G401.6 (cell line): ENCODE measurements around the gene REC114.
"Not testable (repeated sequence)": the region's sequence is repeated elsewhere in the genome, so short reads cannot be mapped to it uniquely, and the experiment has no call there.

Source experiments
- FAIRE-seq: peaks from 2 replicates; lab custom pipeline; 2012; peaks lifted over from hg19 to GRCh38; lab: Jason Lieb, UNC

The REC114 gene

DNA sequence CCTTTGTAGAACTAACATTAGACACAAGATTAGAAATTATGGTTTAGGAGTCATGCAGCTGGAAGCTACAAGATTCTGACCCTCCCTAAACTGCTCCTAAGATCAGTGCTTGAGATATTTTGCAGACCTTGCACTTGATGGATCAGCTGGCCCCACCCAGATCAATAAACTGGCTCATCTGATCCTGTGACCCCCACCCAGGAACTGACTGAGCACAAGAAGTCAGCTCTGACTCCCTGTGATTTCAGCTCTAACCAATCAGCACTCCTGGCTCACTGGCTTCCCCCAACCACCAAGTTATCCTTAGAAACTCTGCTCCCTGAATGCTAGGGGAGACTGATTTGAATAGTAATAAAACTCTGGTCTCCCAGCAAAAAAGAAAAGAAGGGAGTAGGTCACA lies 134.6 kb downstream of the REC114 start:
- not testable (repeated sequence) for FAIRE-seq

DNA sequence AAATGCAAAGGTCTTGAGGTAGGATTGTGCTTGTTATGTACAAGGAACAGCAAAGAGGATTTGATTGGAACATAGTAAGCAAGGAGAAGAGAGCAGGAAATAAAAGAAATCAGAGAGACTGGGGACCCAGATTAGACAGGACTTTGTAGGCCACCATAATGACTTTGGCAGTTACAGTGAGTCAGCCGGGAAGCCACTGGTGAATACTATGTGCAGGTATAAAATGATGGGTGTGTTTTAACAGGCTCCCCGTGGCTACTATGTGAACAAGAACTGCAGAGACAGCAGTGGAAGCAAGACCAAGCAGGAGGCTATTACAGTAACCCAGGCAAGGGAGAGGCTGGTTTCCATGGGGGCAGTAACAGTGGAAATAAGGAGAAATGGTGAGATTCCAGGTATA lies 135.1 kb downstream of the REC114 start:
- FAIRE-seq: no peak

DNA sequence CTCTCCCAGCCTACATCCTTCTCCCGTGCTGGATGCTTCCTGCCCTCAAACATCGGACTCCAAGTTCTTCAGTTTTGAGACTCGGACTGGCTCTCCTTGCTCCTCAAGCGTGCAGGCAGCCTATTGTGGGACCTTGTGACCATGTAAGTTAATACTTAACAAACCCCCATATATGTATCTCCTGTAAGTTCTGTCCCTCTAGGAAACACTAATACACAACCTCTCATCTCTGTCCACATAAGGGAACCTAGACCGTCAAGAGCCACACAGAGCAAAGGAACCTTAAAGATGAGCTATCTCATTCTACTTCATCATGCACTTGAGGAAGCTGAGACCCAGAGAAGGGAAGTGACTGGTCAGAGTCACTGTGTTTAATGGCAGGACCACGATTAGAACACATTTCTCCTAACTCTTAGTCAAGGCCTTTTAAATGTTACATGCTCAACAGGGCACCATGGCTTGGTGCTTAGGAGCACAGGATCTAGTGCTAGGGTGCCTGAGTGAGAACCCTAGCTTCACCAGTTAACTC lies 140.0 kb downstream of the REC114 start:
- no peak for FAIRE-seq

DNA sequence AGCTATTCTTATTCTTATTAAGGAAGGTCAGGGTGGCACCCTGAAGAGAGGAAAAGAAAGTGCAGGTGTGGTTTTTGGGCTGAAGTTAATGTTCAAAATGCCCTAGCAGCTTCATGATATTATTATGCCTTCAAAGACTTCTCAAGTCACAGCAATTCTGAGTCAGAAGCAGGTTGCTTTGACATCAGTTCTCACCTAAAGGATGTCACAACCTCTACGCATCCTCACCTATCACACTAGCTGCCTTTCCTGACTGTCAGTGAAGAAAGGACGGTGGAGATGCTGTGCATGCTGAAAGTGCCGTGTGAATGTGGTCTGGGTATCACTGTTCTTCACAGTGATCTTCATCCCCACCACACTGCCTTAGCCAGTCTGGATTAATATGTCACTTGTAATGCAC lies 140.6 kb downstream of the REC114 start:
- FAIRE-seq: no peak

DNA sequence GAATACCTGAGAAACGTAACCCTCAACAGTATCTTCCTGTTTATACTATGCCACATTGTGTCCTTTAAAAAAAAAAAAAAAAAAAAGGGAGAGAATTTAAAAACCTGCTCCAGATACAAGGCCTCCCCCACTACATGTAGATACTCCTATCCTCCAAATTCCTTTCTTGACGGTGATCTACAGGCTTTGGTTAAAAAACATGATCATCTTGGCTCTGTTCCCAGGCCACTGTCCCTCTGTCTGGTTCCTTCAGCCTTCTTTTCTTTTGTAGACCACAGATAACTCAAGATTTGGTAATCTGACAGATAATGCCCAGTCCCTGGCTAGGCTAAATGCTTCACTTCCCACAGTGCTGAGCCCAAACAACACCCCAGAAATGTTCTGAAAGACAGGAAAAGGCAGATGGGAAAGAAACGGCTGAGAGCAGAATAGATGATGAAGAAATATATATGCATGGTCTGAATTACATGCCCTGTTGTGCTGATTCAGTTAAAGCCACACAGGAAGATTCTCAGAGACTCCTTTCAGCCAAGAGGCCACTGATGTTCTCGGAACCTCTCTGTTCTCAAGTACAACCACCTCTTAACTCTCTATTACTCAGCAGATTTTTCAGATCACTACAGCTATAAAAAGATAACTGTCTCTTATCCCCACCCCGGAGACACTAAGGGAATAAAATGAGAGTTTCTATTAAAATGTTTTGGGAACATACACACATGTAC lies 141.9 kb downstream of the REC114 start:
- no peak for FAIRE-seq

DNA sequence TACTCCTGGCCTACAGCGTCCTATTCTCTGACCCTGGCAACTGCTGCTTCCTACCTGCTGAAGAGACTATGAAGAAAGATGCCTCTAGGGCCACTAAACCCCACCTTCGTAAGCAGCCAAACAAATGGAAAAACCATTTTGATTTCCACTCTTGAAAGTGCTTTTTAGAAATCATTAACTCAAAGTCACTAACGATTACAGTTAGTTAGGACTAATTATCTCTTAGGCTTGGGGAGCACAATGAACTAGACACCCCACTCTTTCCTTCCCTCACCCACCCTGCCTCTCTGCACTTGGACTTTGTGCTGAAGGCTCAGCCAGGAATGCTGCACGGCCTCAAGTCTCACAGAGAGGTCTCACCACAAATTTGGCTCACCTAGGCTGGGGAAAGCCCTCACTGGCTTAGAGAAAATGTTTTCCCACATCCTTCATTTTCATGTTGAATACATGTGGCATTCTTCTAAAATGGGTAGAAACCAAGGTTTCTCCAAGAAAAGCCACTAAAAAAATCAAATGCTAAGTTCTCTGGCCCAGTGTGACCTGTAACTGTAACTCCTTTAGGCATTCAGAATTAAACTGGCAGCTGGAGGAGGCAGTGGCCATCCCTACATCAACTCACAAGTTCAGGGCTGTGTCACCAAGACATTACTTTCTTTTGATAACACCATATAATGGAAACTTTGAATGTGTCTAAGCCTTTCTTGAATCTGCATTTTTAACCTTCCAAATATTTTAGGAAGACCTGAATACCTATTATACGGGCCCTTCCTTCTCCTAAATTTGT lies 143.1 kb downstream of the REC114 start:
- no peak for FAIRE-seq

DNA sequence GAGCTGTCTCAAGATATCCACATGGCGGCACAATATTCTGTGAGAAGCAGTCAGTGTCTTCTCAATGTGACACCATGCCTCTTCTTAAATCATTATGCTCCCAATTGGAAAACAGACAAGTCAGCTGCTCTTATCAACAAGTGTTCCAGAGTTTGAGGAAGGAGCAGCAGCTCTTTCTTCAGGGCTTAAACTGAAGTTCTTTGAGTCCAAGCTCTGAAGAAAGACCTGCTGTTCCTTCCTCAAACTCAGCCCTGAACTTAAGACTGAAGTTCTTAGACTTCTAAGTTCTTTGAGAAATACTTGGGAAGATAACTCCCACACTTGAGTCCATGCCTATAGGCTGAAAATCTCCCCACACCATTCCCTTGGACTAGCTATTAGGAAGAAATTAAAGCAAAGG lies 146.8 kb downstream of the REC114 start:
- no peak for FAIRE-seq

DNA sequence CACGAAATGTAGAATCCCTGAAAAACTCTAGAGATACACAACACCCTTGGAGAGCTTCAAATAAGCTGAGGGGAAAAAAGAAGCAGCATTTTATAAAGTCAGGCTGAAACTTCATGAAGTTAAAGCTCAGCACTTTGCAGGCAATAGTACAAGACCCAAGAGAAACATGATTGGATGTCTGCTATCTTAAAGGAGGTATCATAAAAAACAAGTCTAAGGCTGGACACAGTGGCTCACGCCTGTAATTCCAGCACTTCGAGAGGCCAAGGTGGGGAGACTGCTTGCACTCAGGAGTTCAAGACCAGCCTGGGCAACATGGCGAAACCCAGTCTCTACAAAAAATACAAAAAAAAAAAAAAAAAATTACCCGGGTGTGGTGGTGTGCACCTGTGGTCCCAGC lies 147.3 kb downstream of the REC114 start:
- FAIRE-seq: no peak

DNA sequence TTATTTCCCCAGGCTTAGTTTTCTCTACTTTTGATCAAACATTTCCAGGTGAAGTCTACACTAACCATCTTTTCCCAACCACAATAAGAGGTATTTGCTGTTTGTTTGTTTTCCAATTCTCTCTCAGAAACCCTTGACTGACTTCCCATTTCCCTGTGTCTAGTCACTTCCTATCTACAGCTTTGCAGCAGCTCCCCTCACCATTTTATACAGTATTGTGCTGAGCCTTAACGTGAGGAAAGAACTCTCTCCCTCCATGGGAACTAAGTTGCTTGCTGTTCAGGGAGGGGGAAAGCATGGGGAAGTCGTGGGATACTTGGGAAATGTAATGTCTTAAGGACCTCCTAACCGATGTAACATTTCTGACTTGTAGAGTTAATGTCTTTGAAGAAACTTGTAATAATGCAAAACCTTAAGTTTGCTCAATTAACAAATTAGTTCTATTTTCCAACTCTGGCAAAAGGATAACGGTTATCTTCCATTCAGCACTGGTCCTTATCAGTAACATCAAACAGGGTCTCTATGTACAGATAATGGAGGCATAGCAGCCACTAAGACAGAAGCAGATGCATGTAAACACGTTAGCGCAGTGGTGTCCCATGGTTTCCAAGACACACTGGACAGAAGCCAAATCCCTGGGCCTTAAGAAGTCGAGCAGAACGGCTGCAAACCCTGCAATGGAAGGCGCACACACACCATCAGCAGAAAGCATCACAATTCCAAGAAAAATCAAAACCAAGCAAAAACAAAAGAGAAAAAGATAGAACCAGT lies 150.5 kb downstream of the REC114 start:
- FAIRE-seq: no peak

DNA sequence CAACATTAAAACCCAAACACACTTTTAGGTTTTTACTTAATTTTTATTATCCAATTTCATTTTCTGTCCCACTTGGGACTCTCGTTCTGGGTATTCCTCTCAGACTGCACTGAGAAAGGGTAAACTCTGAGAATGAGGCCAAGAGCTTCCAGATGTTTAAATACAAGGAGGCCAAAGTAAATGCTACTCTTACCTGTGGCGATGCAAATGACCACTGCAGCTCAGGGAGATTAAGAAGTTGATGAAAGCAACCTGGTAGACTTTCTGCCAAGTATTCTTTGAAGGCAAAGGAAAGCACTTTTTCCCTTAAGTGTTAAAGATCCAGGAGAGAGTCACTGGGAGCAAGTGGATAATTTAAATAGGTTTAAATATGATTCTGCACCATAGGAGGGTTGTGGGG lies 151.1 kb downstream of the REC114 start:
- no peak for FAIRE-seq

DNA sequence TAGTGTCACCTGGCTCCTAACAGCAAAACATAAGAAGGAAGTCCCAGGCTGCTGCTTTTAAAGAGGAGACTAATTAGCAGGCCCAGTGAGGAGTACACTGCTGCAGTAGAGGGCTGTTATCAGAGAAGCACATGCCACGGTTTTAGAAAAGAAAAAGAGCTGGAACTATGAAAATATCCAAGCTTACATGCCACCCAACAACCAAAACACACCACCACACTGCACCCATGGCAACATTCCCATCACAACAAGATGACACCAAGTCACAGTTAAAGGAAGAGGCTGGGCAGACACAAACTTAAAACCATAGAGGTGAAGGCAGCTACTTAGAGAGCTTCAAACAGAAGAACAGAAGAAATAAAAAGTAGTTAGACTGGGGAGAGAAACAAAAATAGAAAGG lies 153.2 kb downstream of the REC114 start:
- FAIRE-seq: no peak

DNA sequence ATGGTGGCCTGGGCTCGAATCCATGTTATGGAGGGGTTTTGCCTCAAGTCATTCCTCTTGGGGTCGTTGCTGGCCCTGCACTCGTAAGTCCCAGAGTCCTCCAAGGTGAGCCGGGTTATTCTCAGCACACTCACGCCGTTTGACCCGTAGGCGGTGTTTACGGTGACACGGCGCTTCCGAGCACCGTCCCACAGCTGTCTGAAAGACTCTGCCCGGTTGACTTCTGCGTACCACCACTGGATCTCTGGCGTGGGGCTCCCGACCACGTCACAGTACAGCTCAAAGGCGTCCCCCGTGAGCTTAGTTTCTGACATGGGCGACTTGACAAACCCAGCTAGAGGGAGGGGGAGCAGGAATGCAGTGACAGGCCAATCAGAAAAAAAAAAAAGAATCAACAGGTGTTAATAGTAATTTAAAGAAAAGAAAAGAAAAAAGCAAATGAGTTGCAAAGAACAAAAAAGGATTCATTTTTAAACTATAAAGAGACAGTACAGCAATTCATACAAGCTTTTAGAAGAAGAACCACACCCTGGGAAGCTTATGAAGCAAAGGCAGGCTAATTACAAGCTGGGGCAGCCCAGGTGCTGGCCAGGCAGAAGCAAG lies 154.2 kb downstream of the REC114 start:
- no peak for FAIRE-seq

DNA sequence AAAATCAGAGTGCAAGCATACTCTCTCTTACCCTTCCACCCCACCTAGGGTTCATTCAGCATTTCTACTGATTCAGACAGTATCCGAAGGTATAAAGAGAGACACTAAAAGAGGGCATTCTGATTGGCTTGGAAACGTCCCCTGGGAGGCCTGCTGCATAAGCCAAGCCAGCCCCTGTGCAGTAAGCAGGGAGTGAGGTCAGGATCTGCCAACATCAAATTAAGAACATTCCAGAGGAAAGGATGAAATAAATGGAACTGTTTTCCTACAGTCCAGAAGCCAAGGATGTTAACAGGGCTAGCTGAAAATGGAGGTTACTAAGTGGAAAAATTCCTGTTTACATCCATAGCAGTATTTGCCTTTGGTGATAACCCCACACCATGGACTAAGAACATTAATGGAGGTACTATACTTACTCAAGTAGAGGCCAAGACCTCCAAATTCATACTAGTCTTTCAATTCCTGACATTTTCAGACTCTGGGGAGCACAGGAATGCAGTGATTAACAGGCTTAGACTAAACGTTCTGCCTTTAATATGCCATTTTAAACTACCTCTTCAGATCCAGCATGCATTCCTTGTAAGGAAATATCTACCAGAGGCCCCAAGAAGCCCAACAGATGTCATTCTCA lies 155.7 kb downstream of the REC114 start:
- no peak for FAIRE-seq

DNA sequence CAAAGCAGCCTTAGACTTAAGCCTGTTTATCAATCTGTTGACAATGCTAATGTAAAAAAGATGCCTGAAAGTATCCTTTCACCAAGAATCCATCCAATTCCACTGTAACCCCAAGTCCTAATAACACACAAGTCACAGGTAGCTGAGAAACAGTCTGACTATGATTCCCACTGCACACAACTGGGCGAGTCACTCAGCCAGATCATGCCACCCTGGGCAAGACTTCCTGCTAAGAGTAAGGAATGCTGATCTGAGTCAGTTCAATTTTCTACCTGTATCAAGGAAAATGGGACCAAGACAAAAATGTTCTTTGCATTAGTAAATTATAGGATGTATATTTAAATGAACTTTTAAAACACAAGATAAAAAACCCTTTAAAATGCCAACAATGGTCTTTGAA lies 157.0 kb downstream of the REC114 start:
- FAIRE-seq: no peak

DNA sequence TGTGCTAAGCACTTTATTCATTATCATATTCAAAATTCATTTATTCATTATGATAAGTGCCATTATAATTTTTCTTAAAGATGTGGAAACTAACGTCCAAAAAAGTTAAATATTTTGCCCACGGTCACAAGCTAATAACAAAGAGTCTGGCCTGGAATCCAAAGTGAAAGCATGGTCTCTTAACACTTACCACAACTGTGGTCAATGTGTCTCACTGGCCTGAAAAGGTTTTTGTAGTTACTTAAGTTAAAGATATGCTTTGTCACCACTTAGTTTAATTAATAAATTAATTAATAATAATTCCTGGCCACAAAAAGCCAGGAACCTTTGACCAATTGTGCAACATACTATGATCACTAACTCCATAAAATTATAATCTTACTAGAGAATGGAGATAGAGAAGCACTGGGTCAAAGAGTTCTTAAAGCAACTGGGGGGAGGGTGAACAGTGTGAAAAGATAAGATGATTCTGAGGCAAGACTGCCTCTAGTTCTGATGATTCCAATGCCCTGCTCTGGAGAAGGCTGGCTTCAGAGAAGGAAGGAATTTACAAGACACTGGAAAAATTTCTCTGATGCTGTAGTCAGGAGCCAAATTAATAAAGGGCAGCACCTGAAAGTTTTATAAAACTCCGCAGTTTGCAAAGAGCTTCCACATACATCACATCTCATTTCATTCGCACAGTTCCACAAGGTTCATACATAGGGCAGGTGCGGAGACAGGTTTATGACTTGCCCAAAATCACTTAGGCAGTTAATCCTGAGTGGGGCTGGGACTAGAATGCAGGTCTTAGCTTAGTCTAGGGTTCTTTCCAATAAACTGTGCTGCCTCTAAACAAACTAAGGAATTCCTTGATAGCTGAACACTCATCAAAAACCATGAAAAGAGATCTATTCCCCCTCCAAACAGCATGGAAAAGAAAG lies 157.7 kb downstream of the REC114 start:
- FAIRE-seq: no peak

DNA sequence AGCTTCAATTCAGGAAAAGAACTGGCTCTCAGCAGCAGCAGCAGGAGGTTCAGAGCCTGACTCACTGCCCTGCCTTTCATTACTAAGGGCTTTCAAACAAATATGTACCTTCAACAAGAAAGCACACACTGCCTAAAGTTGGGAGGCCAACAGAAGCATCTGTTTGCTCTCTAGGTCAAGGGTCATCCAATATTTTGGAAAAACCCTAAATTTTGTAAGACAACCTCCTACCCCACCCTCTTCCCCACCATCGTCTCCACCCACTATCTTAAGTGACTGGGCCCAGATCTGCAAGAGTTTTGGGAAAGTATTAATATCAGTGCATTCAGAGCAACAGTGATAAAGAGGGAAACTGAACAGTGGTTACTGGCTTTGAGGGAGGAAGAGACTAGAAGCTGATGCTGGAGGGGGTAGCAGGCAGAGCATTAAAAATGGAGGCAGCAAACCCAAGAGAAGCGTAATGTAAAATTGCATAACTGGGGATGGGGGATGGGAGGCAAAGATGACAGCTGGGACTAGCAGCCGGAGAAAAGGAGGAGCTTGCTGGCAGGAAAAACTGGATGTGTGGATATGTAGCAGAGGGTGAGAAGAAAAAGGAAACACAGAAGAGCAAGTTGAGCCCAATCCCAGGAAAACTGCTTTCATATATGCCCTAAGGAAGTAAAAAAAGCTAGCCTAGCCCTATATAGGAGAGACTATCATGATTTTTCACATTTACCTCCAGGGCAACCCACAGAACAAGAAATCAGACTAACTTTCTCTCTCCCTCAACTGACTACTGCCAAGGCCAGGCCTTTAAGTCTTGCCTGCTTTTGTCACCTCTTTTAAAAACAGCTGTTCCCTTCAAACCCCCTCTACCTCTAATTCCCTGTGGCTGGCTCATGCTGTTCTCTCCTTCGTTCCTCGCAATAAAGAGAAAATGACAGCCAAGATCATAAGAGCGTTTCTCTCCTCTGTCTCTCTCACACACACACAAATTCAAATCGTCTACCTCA lies 158.8 kb downstream of the REC114 start:
- no peak for FAIRE-seq

DNA sequence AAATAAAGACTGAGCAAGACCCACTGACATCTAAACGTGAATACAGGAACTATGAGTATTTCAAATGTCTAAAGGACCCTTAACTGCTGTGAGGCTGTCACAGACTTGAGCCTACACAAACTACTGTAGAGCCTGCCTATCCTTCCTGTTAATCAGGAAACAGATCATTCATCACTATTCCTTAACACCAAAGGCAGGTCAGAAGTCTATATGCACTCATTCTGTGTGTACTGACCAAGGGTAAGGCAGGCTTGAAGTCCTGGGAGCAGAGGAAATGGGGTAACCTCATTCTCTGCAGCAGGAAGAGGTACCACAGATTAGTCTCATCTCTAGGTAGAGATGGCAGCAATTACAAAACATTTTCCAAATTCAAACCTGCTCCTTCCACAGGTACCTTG lies 159.5 kb downstream of the REC114 start:
- no peak for FAIRE-seq

DNA sequence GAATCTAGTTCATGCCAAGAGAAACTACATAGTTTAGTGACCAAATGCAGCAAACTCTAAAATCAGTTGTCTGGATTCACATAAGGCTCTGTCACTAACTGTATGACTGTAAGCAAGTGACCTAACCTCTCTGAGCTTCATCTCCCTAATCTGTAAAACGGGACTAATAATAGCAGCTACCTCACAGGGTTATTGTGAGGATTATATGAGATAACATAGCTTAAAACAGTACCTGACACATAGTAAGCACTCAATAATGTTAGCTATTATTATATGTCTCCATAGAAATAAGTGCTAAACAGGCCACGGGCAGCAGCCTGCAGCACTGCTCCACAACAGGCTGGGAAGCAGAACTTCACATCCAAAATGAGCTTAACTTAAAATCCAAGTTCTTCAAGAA lies 160.0 kb downstream of the REC114 start:
- no peak for FAIRE-seq

DNA sequence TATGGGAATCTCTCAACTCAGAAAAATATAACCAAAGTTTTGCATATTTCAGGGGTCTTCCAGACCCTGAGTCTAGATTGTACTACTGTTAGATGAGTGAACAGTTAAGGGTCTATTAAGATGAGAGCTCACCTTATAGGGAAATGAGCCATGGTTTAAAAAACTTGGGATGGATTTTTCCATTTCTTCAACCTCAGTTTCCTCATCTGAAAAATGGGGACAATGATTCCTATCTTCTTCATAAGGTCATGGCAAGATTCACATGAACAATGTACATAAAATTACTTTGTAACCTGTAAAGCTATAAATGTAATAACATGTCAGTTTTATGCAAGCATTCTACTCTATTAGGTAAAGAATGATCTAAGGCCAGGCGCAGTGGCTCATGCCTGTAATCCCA lies 161.5 kb downstream of the REC114 start:
- no peak for FAIRE-seq
